GM19397 (cell line): ENCODE measurements around the gene AFF2.
"Not testable (repeated sequence)": the region's sequence is repeated elsewhere in the genome, so short reads cannot be mapped to it uniquely, and the experiment has no call there.

Experiments used
- ATAC-seq: cut with Tn5 transposase; IDR thresholded peaks from one replicate; pipeline ENCODE4 v1.9.1; 2021; ENCODE audit warnings: mild to moderate bottlenecking, moderate library complexity; ENCODE audit not compliant: unreplicated experiment

Gene AFF2

GRCh38 chrX:148629434-148629833 lies 129.0 kb downstream of the AFF2 start:
- no peak for ATAC-seq

GRCh38 chrX:148632444-148632843 lies 132.0 kb downstream of the AFF2 start:
- no peak for ATAC-seq

- ATAC-seq, result no peak
Observed at GRCh38 chrX:148633218-148633908, 132.9 kb downstream of the AFF2 start.

DNA sequence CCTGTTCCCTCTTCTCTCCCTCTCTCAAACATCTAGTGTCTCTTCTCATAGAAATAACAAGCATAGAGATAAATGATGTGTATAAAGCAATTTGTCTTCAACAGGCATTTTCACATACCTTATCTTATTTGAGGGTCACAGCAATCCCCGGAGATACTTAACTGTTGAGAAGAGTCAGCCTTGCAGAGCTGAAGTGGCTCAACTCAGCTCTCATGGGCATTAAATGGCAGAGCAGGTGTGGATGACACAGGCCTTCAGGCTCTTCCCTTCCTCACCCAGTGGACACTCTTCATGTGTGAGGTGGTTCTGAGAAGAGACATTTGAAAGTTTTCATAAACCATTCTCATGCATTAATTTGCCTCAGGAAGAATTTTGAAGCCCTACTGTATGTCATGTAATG lies 134.2 kb downstream of the AFF2 start:
- no peak for ATAC-seq

- no peak for ATAC-seq
Observed at GRCh38 chrX:148643460-148643859, 143.0 kb downstream of the AFF2 start.

GRCh38 chrX:148647651-148648050 lies 147.2 kb downstream of the AFF2 start:
- no peak for ATAC-seq

DNA sequence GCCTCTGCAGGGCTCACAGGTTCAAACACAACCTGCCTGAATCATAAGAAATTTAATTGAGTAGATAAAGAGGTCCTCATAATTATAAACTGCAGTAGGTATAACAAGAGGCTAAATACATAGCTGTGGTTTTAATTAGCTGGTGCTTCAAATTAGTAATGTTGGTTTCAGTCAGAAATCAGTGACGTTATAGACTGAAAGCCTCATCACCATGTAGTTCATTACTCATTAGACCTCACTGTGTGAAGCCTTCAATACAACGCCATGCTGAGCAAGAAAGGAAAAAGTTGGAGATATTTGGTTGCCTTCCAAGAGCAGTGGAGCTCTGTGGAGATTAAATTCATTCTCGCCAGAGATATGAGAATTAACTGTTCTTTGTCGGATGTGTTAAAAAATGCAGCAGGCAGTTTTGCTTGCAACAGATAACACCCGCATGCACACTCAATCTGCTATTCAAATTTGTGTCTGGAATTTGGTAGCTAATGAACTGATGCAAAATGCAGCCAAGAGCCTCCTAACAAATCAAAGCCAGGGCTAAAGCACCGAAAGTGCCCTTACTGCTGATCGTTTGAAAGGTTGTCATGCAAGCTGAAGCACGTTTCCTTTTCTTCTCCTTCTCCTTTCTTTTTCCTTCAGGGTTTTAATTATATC lies 148.9 kb downstream of the AFF2 start:
- no peak for ATAC-seq

GRCh38 chrX:148658115-148658730 lies 157.8 kb downstream of the AFF2 start:
- ATAC-seq, result no peak

GRCh38 chrX:148659481-148659880 lies 159.1 kb downstream of the AFF2 start:
- ATAC-seq, result no peak

- ATAC-seq, result no peak
Observed at GRCh38 chrX:148661035-148661434, 160.6 kb downstream of the AFF2 start.

- no peak for ATAC-seq
Observed at GRCh38 chrX:148662014-148662413, 161.6 kb downstream of the AFF2 start.

DNA sequence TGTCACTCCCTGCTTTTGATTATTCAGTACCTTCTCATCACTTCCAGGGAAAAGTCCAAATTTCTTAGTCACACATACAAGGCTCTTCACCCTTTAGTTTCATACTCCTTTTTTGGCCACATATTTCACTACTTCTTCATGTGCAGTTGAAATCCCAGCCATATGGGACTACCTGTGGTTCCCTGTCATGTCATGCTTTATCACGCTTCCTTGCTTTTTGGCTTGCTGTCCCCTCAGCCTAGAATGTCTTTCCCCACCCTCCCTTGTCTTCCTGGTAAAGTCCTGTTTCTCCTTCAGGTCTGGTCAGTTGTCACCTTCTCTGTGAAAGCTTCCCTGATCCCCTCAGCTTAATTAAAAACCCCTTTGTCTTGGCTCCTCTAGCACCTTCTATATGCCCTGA lies 163.8 kb downstream of the AFF2 start:
- ATAC-seq, result no peak

- no peak for ATAC-seq
Observed at GRCh38 chrX:148664995-148665394, 164.6 kb downstream of the AFF2 start.

DNA sequence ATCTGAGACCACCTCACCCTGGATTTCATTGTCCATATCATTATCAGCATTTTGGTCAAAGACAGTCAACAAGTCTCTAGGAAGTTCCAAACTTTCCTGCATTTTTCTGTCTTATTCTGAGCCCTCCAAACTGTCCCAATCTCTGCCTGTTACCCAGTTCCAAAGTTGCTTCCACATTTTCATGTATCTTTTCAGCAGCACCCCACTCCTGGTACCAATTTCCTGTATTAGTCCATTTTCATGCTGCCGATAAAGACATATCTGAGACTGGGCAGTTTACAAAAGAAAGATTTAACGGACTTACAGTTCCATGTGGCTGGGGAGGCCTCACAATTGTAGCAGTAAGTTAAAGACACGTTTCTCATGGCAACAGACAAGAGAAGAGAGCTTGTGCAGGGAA lies 168.8 kb downstream of the AFF2 start:
- ATAC-seq, result not testable (repeated sequence)

DNA sequence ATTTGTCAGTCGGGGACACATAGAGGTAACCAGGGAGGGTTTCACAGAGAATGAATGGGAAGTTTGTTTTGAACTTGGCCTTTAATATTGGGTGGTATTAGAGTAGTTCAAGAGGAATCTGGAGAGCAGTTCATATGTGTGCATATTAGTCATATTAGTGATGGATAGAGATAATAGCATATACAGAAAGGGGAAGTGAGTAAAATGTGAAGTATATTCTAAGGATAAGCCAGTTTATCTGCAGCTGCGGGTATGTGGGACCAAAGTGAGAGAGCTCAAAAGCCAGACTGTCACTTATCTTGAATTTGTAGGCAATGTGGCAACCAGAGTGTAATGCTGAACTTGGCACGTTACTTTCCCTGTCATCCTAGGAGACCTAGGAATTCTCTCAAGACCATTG lies 169.9 kb downstream of the AFF2 start:
- no peak for ATAC-seq

GRCh38 chrX:148672517-148672916 lies 172.1 kb downstream of the AFF2 start:
- ATAC-seq, result no peak

- ATAC-seq, result no peak
Observed at GRCh38 chrX:148681605-148682004, 181.2 kb downstream of the AFF2 start.

DNA sequence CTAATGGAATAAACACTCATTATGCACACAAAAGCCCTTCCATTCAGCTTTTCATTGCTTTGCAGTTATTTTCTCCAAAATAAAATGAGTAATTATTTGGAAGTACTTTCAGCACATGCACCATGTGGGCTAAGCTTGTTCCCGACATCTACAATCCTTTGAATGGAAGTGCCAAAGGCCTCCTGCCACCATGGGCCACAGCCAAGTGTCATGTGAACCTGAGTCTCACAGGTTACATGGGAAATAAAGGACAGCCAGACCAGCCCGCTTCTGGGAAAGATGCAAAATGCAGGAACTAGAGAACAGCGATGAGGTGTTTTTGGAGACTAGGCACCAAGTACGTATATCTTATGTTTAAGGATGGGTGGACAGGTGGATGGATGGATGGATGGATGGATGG lies 181.8 kb downstream of the AFF2 start:
- ATAC-seq, result no peak

GRCh38 chrX:148691456-148691855 lies 191.0 kb downstream of the AFF2 start:
- no peak for ATAC-seq

GRCh38 chrX:148695255-148695654 lies 194.8 kb downstream of the AFF2 start:
- ATAC-seq, result no peak

DNA sequence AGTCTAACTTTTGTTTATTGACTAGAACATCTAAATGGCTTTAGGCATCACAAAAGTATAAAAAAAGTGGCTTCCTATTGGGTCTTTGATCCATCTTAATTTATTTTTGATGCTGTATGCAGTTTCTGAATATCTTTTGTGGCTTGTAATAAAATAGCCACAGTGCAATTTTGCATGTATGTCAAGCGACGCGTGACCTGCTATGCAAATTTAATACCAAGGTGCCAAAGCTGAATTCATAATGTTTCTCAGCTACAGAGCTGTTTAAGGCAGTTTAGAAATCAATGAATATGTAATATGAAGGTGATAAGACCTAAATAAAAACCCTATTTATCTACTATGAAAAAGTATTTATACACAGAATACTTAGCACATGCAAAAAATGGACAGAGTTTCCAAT lies 197.8 kb downstream of the AFF2 start:
- ATAC-seq, result no peak

- ATAC-seq, result no peak
Observed at GRCh38 chrX:148700021-148700420, 199.6 kb downstream of the AFF2 start.
